ENCODE results near the gene NAP1L4. TPM values are rescaled to one million over a fixed set of nuclear protein-coding genes. Genes with fewer than 3 reads are reported as not detected.
A peak's percentile ranks its signal among the peaks of the same experiment; 100 is the strongest.

Gene NAP1L4
- total RNA-seq, 2 donors from 2014 or later, result 198 to 206 TPM

GRCh38 chr11:2964782-2965181 lies 27.3 kb downstream of the NAP1L4 start:
- WGBS, 2 experiments (ENCODE audit: insufficient coverage in 1 of 2, insufficient read length in 1 of 2), result 92 to 96% methylated on average over 4 of the region's 4 CpGs
- peaks cover 97% of the 10 kb centered on the region for H3K36me3 ChIP-seq (ENCODE audit: control insufficient read depth, insufficient read depth, low read length)
- no peak for TF ChIP-seq CTCF (conservative IDR thresholded peaks at IDR 0.05)
- peaks cover 86% of the 10 kb centered on the region for H3K36me3 Mint-ChIP-seq (ENCODE audit: low read depth)
- no peaks in the 10 kb centered on the region for H3K27me3 ChIP-seq (ENCODE audit: control insufficient read depth, insufficient read depth, low read length, poor library complexity, severe bottlenecking)
- no peaks in the 10 kb centered on the region for H3K4me1 ChIP-seq (ENCODE audit: control insufficient read depth, insufficient read depth, low read length)
- H3K4me1 Mint-ChIP-seq, result peaks cover 7% of the 10 kb centered on the region
- no peak overlapping the region for H3K4me3 Mint-ChIP-seq
- H3K27me3 Mint-ChIP-seq (ENCODE audit: insufficient read depth), result no peaks in the 10 kb centered on the region
- H3K27ac Mint-ChIP-seq, result peak overlapping the region; percentile 17
- H3K9me3 ChIP-seq (ENCODE audit: control insufficient read depth, low read length), result no peaks in the 10 kb centered on the region
- H3K27ac ChIP-seq (ENCODE audit: low read depth, low read length), result no peak overlapping the region
- H3K9ac ChIP-seq (ENCODE audit: extremely low read depth, low read length, poor library complexity, severe bottlenecking), result no peak overlapping the region
- H3K9me3 Mint-ChIP-seq, result no peaks in the 10 kb centered on the region
- no peak for DNase-seq
- no peak overlapping the region for H3K4me3 ChIP-seq (ENCODE audit: low read length)

GRCh38 chr11:2963761-2964160 lies 28.4 kb downstream of the NAP1L4 start:
- no peak overlapping the region for H3K4me3 ChIP-seq (ENCODE audit: low read length)
- no peaks in the 10 kb centered on the region for H3K4me1 ChIP-seq (ENCODE audit: control insufficient read depth, insufficient read depth, low read length)
- H3K9ac ChIP-seq (ENCODE audit: extremely low read depth, low read length, poor library complexity, severe bottlenecking), result no peak overlapping the region
- TF ChIP-seq CTCF (conservative IDR thresholded peaks at IDR 0.05), result no peak
- Mint-ChIP-seq H3K4me1 (peaks cover 7% of the 10 kb centered on the region), H3K27me3 (ENCODE audit: insufficient read depth) (no peaks in the 10 kb centered on the region), H3K9me3 (no peaks in the 10 kb centered on the region), H3K36me3 (ENCODE audit: low read depth) (peaks cover 86% of the 10 kb centered on the region), H3K4me3 (no peak overlapping the region), H3K27ac (no peak overlapping the region)
- H3K27me3 ChIP-seq (ENCODE audit: control insufficient read depth, insufficient read depth, low read length, poor library complexity, severe bottlenecking), result no peaks in the 10 kb centered on the region
- H3K36me3 ChIP-seq (ENCODE audit: control insufficient read depth, insufficient read depth, low read length), result peaks cover 97% of the 10 kb centered on the region
- no peak for DNase-seq
- WGBS, 2 experiments (ENCODE audit: insufficient coverage in 1 of 2, insufficient read length in 1 of 2), result 97 to 100% methylated on average over 4 to 6 of the region's 6 CpGs
- no peak overlapping the region for H3K27ac ChIP-seq (ENCODE audit: low read depth, low read length)
- no peaks in the 10 kb centered on the region for H3K9me3 ChIP-seq (ENCODE audit: control insufficient read depth, low read length)

- no peak overlapping the region for H3K4me3 ChIP-seq (ENCODE audit: low read length)
- no peaks in the 10 kb centered on the region for H3K4me1 ChIP-seq (ENCODE audit: control insufficient read depth, insufficient read depth, low read length)
- Mint-ChIP-seq H3K27ac (peak overlapping the region; percentile 42), H3K36me3 (ENCODE audit: low read depth) (peaks cover 86% of the 10 kb centered on the region), H3K4me1 (peaks cover 7% of the 10 kb centered on the region), H3K27me3 (ENCODE audit: insufficient read depth) (no peaks in the 10 kb centered on the region), H3K4me3 (no peak overlapping the region), H3K9me3 (no peaks in the 10 kb centered on the region)
- H3K27me3 ChIP-seq (ENCODE audit: control insufficient read depth, insufficient read depth, low read length, poor library complexity, severe bottlenecking), result no peaks in the 10 kb centered on the region
- H3K27ac ChIP-seq (ENCODE audit: low read depth, low read length), result no peak overlapping the region
- DNase-seq, result no peak
- no peak overlapping the region for H3K9ac ChIP-seq (ENCODE audit: extremely low read depth, low read length, poor library complexity, severe bottlenecking)
- TF ChIP-seq CTCF (conservative IDR thresholded peaks at IDR 0.05), result no peak
- peaks cover 97% of the 10 kb centered on the region for H3K36me3 ChIP-seq (ENCODE audit: control insufficient read depth, insufficient read depth, low read length)
- no peaks in the 10 kb centered on the region for H3K9me3 ChIP-seq (ENCODE audit: control insufficient read depth, low read length)
- WGBS, 2 experiments (ENCODE audit: insufficient coverage in 1 of 2, insufficient read length in 1 of 2), result 96% methylated on average over 2 to 7 of the region's 7 CpGs
These were observed 28.9 kb downstream of the NAP1L4 start for GRCh38 chr11:2963112-2963754.
